ENCODE measurements around the gene HBQ1. TPM values are rescaled to one million over a fixed set of nuclear protein-coding genes. Genes with fewer than 3 reads are reported as not detected.
"Not testable (repeated sequence)": the region's sequence is repeated elsewhere in the genome, so short reads cannot be mapped to it uniquely, and the experiment has no call there.

HBQ1 gene
- total RNA-seq, 2 experiments from 2014 or later = 1.2 to 2.0 TPM

GRCh38 chr16:166375-167121 is 13.7 kb upstream of the HBQ1 start:
- H3K4me1 Mint-ChIP-seq = peaks cover 4% of the 10 kb centered on the region
- no peak for DNase-seq
- H3K36me3 Mint-ChIP-seq = no peaks in the 10 kb centered on the region
- H3K4me3 Mint-ChIP-seq = no peak overlapping the region
- peaks cover 74% of the 10 kb centered on the region for H3K27me3 Mint-ChIP-seq
- no peak overlapping the region for H3K27ac Mint-ChIP-seq
- no peaks in the 10 kb centered on the region for H3K9me3 Mint-ChIP-seq

- Mint-ChIP-seq H3K4me1 (peaks cover 4% of the 10 kb centered on the region), H3K27ac (no peak overlapping the region), H3K27me3 (peaks cover 75% of the 10 kb centered on the region), H3K4me3 (no peak overlapping the region), H3K9me3 (no peaks in the 10 kb centered on the region), H3K36me3 (no peaks in the 10 kb centered on the region)
- no peak for DNase-seq
Observed at GRCh38 chr16:167122-167690, 13.1 kb upstream of the HBQ1 start.

- Mint-ChIP-seq H3K36me3 (no peaks in the 10 kb centered on the region), H3K4me3 (no peak overlapping the region), H3K27me3 (peaks cover 74% of the 10 kb centered on the region), H3K9me3 (no peaks in the 10 kb centered on the region), H3K27ac (no peak overlapping the region), H3K4me1 (peaks cover 4% of the 10 kb centered on the region)
- DNase-seq = no peak
Observed at GRCh38 chr16:168424-168823, 11.8 kb upstream of the HBQ1 start.

GRCh38 chr16:169014-169413 is 11.2 kb upstream of the HBQ1 start:
- H3K36me3 Mint-ChIP-seq = no peaks in the 10 kb centered on the region
- no peak overlapping the region for H3K27ac Mint-ChIP-seq
- H3K9me3 Mint-ChIP-seq = no peaks in the 10 kb centered on the region
- H3K27me3 Mint-ChIP-seq = peaks cover 76% of the 10 kb centered on the region
- DNase-seq = no peak
- peaks cover 6% of the 10 kb centered on the region for H3K4me1 Mint-ChIP-seq
- no peak overlapping the region for H3K4me3 Mint-ChIP-seq

GRCh38 chr16:170088-170507 is 10.2 kb upstream of the HBQ1 start:
- peaks cover 85% of the 10 kb centered on the region for H3K27me3 Mint-ChIP-seq
- H3K36me3 Mint-ChIP-seq, DNase-seq: not testable (repeated sequence)

GRCh38 chr16:170788-171187 is 9.5 kb upstream of the HBQ1 start:
- DNase-seq = no peak
- H3K9me3 Mint-ChIP-seq = no peaks in the 10 kb centered on the region
- no peak overlapping the region for H3K4me3 Mint-ChIP-seq
- H3K27me3 Mint-ChIP-seq = peaks cover 84% of the 10 kb centered on the region
- H3K36me3 Mint-ChIP-seq = no peaks in the 10 kb centered on the region
- H3K4me1 Mint-ChIP-seq = peaks cover 10% of the 10 kb centered on the region
- no peak overlapping the region for H3K27ac Mint-ChIP-seq

More at GRCh38 chr16:170088-170507, 10.2 kb upstream of the HBQ1 start:
- not testable (repeated sequence) for H3K27ac Mint-ChIP-seq, H3K4me1 Mint-ChIP-seq, H3K9me3 Mint-ChIP-seq, H3K4me3 Mint-ChIP-seq

- H3K9me3 Mint-ChIP-seq, H3K27ac Mint-ChIP-seq, H3K36me3 Mint-ChIP-seq, DNase-seq, H3K4me3 Mint-ChIP-seq: not testable (repeated sequence)
- Mint-ChIP-seq H3K4me1 (peaks cover 11% of the 10 kb centered on the region), H3K27me3 (peaks cover 72% of the 10 kb centered on the region)
Observed at GRCh38 chr16:172374-172941, 7.8 kb upstream of the HBQ1 start, which contains the start of gene HBA2. Gene HBA2, plus strand, starts transcription at chr16:172876. Its CDS starts 37 bp downstream, at chr16:172913.

- H3K36me3 Mint-ChIP-seq, H3K4me3 Mint-ChIP-seq: not testable (repeated sequence)
- peaks cover 15% of the 10 kb centered on the region for H3K4me1 Mint-ChIP-seq
Observed at GRCh38 chr16:173211-173854, 6.9 kb upstream of the HBQ1 start.

GRCh38 chr16:173928-174769 is 6.1 kb upstream of the HBQ1 start:
- H3K4me3 Mint-ChIP-seq, H3K27ac Mint-ChIP-seq, DNase-seq, H3K36me3 Mint-ChIP-seq, H3K9me3 Mint-ChIP-seq: not testable (repeated sequence)
- Mint-ChIP-seq H3K27me3 (peaks cover 71% of the 10 kb centered on the region), H3K4me1 (peaks cover 15% of the 10 kb centered on the region)

More at GRCh38 chr16:173211-173854, 6.9 kb upstream of the HBQ1 start:
- not testable (repeated sequence) for DNase-seq, H3K9me3 Mint-ChIP-seq, H3K27ac Mint-ChIP-seq
- peaks cover 72% of the 10 kb centered on the region for H3K27me3 Mint-ChIP-seq

GRCh38 chr16:175011-175949 is 5.0 kb upstream of the HBQ1 start:
- Mint-ChIP-seq H3K4me1 (peaks cover 12% of the 10 kb centered on the region), H3K9me3 (no peaks in the 10 kb centered on the region), H3K27ac (no peak overlapping the region), H3K36me3 (no peaks in the 10 kb centered on the region), H3K27me3 (peaks cover 70% of the 10 kb centered on the region), H3K4me3 (no peak overlapping the region)
- DNase-seq = no peak

GRCh38 chr16:176006-176405 is 4.3 kb upstream of the HBQ1 start:
- not testable (repeated sequence) for H3K36me3 Mint-ChIP-seq, H3K9me3 Mint-ChIP-seq, H3K4me3 Mint-ChIP-seq, DNase-seq, H3K27ac Mint-ChIP-seq
- Mint-ChIP-seq H3K4me1 (peaks cover 12% of the 10 kb centered on the region), H3K27me3 (peaks cover 63% of the 10 kb centered on the region)

- not testable (repeated sequence) for H3K4me3 Mint-ChIP-seq
- H3K27me3 Mint-ChIP-seq = peaks cover 57% of the 10 kb centered on the region
Observed at GRCh38 chr16:176477-177382, 3.5 kb upstream of the HBQ1 start, which contains the start of gene HBA1. Gene HBA1, plus strand, starts transcription at chr16:176680. Its CDS starts 37 bp downstream, at chr16:176717.

GRCh38 chr16:177394-177822 is 2.9 kb upstream of the HBQ1 start:
- Mint-ChIP-seq H3K4me1 (peaks cover 12% of the 10 kb centered on the region), H3K27ac (no peak overlapping the region), H3K36me3 (no peaks in the 10 kb centered on the region), H3K9me3 (no peaks in the 10 kb centered on the region), H3K27me3 (peaks cover 54% of the 10 kb centered on the region), H3K4me3 (no peak overlapping the region)
- no peak for DNase-seq

More at GRCh38 chr16:176477-177382, 3.5 kb upstream of the HBQ1 start, which contains the start of gene HBA1:
- H3K4me1 Mint-ChIP-seq = peaks cover 12% of the 10 kb centered on the region
- not testable (repeated sequence) for H3K36me3 Mint-ChIP-seq, H3K9me3 Mint-ChIP-seq, H3K27ac Mint-ChIP-seq
- peak; percentile 25 for DNase-seq
